NCI-H2107 treated with DMSO at 0.1 percent for 48 hours (cell line): ENCODE measurements around the gene NDC80.
"Not testable (repeated sequence)": the region's sequence is repeated elsewhere in the genome, so short reads cannot be mapped to it uniquely, and the experiment has no call there.

ENCODE experiments used
- DNase-seq: peaks from one replicate; lab custom pipeline; 2025; ENCODE audit not compliant: unreplicated experiment; lab: John Stamatoyannopoulos, UW

NDC80 gene

GRCh38 chr18:2571200-2572170 lies at the start of gene NDC80, which contains the start of gene METTL4:
Gene NDC80, plus strand, starts transcription at chr18:2571557. Its CDS starts 1,429 bp downstream, at chr18:2572986.
Gene METTL4, minus strand, starts transcription at chr18:2571505. Its CDS starts 4,289 bp downstream, at chr18:2567216.
- DNase-seq, result peak; percentile 40

- DNase-seq, result peak; percentile 18
Measured at GRCh38 chr18:2522112-2522511, 49.2 kb upstream of the NDC80 start.

GRCh38 chr18:2524794-2525198 lies 46.6 kb upstream of the NDC80 start:
- not testable (repeated sequence) for DNase-seq

DNA sequence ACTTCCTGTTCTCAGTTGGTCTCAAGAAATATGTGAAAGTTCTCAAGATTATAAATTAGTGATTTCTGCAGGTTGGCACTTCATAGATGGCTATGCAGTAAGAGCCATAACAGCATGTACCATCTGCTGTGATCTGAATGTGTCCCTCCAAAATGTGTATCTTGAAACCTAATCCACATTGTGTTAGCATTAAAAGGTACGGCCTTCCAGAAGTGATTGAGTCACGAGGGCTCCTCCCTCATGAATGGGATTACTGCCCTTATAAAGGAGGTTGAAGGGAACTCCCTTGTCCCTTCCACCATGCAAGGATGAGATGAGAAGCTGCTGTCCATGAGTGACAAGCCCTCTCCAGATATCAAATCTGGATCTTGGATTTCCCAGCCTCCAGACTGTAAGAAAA lies 45.0 kb upstream of the NDC80 start:
- DNase-seq, result no peak

GRCh38 chr18:2529154-2529553 lies 42.2 kb upstream of the NDC80 start:
- DNase-seq, result no peak

- no peak for DNase-seq
Measured at GRCh38 chr18:2531751-2532150, 39.6 kb upstream of the NDC80 start.

- no peak for DNase-seq
Measured at GRCh38 chr18:2532797-2533196, 38.6 kb upstream of the NDC80 start.

DNA sequence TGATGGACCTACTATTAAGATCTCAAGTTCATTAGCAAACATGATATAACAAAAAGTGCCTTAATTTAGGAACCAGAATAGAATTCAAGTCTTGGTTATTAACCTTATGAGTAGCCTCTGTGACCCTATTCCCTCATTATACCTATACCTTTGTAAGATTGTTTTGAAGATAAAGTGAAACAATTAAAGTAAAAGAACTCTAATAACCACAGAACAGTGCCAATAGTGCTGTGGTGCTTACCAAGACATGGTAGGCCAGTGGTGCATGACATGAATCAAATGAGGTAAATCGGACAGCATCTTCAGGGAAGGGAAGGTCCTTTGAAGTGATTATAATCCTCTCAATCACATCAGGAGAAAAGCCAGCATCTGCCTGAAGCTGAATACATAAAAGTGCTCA lies 36.5 kb upstream of the NDC80 start:
- DNase-seq, result no peak

DNA sequence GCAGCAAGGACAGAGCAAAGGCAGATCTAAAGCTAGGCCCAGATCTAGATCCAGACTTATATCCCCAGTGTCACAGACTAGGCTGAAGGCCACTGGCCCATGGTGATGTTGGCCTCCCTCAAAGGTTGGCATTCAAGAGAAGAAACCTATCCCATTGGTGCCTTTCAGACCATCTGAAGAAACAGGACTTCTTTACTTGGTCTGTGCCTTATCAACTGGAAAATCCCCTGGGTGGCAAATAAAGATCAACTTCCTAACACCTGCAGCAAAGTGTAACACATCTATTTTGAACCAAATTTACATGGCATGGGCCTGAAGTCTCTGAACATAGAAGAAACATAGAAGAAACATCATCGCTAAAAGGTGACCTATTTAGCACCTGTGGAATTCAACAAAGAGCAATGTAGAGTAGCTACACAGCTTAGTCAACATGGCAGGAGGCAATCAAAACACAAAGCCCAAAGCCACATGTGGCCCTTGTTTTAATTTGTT lies 35.9 kb upstream of the NDC80 start:
- DNase-seq, result no peak

DNA sequence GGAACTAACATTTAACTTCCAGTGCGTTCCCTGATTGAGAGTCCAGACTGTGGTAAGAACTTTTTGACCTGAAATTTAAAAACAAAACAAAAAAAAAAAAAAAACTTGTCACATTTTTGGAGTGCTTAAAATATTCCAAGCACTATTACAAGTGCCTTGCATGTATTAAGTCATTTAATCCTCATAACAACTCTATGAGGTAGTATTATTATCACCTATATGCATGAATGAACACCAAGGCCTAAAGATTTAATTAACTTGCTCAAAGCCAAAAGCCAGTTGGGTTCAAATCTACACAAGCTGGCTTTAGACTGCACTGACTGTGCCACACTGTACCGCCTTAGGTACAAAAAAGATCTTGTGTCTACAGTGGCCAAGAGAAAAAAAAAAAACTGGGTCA lies 35.3 kb upstream of the NDC80 start:
- no peak for DNase-seq

- no peak for DNase-seq
Measured at GRCh38 chr18:2536493-2536892, 34.9 kb upstream of the NDC80 start.

GRCh38 chr18:2537296-2537695 lies 34.1 kb upstream of the NDC80 start:
- no peak for DNase-seq

DNA sequence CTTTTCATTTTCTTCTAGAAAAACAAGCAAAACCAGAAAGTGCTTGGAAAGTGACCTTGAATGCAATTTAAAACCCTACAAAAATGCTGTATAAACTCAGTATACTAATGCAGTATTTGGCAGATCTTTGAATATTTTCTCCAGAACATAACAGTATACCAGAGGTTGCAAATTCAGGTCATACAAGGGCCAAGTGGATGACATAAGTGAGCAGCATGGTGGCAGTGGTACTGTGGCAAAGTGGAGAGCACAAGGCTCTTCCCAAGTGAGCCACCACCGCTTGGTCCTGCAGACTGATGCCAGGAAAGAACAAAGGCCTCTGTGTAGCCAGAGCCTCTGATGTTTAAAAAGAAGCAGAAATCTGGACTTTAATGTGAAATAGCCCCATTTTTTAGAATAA lies 33.1 kb upstream of the NDC80 start:
- DNase-seq, result no peak

DNA sequence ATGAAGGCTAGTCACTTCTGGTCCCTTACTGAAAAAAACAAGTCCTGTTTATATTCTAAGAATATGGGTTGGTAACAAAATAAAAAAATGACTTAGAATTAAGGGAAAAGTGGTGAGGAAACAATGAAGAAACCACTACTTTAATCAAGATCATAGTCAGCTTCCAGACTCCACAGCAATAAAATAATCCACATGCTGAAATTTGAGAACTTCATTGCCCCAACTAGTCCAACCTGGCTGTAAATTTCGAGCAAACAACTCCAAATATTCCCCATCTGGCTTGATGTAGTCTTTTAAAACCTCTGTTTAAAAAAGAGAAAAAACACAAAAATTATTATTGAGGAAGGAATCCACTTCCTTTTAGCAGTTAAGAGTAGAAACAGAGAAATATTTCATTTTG lies 32.5 kb upstream of the NDC80 start:
- DNase-seq, result peak; percentile 25

- no peak for DNase-seq
Measured at GRCh38 chr18:2540575-2540974, 30.8 kb upstream of the NDC80 start.

DNA sequence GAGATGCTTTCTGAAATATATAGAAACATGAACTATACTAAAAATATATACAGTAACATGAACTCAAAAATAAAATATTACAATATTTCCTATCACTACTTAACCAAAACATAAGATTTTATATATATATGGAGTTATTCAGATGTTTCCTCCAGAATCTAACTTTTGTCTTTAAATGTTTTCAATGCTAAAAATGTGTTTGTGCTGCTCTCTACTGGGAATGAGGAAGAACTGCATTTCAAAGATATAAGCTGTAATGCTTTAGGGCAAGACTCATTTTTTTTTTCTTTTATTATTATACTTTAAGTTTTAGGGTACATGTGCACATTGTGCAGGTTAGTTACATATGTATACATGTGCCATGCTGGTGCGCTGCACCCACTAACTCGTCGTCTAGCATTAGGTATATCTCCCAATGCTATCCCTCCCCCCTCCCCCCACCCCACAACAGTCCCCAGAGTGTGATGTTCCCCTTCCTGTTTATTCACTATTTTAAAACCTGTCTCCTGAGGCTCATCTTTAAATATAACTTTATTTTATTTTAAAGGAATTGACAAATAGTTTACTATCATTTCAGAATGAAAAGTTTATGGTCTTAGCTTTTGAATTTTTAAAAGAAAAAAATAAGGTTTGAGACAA lies 29.3 kb upstream of the NDC80 start:
- peak; percentile 21 for DNase-seq

DNA sequence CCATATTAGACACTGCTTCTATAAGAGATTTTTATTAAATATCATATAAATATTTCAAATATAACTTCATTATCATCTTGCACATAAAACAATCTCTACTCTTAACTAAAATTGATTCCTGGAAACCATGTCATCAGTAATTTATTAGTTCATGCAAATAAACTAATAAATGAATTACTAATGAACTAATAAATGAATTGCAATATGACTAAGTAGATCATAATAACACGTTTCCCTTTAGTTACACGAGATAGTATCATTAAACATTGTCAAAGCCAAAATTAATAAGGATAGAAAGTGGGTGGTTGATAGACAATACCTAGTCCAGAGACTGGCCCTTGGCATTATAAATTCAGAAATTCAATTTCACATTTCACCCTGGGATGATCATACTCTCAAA lies 26.2 kb upstream of the NDC80 start:
- no peak for DNase-seq

DNA sequence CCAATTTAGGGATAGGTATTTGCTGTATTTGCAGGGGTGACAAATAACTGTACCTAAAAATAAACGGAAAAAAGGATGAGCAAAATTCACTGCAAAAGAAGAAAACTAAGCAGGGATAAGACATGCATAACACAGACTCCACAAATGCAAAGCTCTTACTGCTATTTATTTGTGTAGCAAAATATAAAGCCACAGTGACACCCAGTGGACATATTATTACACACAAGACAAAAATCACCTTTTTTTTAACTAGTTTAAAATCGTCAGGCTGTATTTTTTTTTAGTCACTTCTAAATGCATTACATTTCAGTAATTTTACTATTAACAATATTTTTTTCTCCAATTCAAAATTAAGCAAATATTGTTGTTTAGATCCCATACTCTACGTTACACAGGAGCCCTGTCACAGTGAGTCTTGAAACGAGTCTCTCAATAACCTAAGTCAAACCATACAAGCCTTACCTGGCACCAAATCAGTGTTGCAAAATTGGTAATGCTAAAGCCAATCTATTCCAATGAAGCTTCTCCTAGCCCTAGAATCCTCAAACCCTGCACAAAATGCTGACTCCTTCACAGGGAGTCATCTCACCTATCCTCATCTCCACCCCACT lies 23.8 kb upstream of the NDC80 start:
- no peak for DNase-seq

DNA sequence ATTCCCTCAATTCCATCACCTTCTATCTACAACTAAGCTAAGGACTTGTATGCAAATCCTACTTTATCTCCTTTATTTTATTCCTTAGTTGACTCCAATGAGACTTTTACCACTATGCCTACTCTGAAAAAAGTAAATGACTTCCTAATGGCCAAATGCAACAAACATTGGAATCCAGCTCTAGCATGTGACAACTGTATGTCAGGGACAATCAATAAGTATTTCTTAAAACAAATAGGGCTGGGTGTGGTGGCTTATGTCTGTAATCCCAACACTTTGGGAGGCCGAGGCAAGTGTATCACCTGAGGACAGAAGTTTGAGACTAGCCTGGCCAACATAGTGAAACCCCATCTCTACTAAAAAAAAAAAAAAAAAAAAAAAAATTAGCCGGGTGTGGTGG lies 21.9 kb upstream of the NDC80 start:
- no peak for DNase-seq

DNA sequence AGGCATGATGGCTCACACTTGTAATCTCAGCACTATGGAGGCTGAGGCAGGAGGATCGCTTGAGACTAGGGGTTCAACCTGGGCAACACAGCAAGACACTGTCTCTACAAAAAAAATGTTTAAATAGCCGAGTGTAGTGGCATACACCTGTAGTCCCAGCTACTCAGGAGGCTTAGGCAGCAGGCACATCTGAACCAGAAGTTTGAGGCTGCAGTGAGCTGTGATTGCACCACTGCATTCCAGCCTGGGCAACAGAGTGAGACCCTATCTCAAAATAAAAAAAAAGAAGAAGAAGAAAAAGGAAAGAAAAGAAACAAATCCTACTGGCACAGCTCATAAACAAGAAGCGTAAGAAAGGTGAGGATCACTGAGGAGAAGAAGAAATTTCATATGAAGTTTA lies 19.9 kb upstream of the NDC80 start:
- no peak for DNase-seq

DNA sequence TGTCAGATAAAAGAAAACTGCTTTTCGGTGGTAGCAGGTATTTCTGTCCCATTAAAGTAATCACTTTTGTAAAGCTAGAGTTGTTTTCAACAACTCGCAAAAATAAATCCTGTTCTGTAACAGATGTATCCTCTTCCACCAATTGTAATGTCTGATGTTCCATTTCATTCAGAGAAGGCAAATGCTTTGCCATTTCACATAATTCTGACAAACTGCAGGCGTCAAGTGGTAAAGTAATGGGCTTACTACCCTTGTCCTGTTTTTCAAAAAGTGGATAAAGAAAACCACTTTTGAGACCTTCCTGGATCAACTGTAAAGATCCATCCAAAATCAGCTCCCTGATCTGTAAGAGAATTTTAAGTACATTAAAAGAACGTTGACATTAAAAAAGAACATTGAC lies 16.7 kb upstream of the NDC80 start:
- no peak for DNase-seq

DNA sequence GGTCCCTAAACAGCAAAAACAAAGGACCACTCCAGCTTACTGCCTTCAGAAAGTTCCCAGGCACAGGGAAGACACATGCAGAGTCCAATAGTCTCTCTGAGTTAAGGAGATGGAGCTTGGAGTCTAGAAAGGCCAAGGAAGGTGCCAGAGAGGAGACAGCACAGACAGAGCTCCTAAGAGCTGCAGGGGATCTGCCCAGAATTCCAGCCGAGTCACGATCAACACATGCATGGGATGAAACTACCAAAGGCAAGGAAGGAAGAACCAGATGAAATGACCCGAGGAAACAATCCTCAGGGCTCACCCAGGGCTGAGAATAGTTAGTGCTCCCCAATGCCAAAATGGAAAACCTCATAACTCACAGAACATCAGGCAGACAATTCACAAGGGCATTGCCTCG lies 15.5 kb upstream of the NDC80 start:
- DNase-seq, result no peak
